HepG2 (cell line): Measurements from ENCODE around the gene R3HDM4. TPM values are rescaled to one million over a fixed set of nuclear protein-coding genes. Genes with fewer than 3 reads are reported as not detected.

Experiments used
- AGO1 ChIP-seq: fragments of 200-400 bp; formaldehyde crosslinking; IDR thresholded peaks from 2 replicates; pipeline ENCODE4 v1.6.1; 2017; ENCODE audit warnings: mild to moderate bottlenecking, low read depth, low read length, moderate library complexity; ENCODE audit not compliant: poor library complexity, severe bottlenecking
- BCL6 ChIP-seq: IDR thresholded peaks from 2 replicates; pipeline ENCODE4 v1.6.1; 2016; ENCODE audit warnings: missing genetic modification reagents, missing compliant biosample characterization
- FLYWCH1 ChIP-seq: sonication (generic); formaldehyde crosslinking; IDR thresholded peaks from 2 replicates; pipeline ENCODE4 v1.8.1; 2023; ENCODE audit warnings: mild to moderate bottlenecking, missing genetic modification reagents
- GABPB1 ChIP-seq: IDR thresholded peaks from 2 replicates; pipeline ENCODE4 v1.6.1; 2016; ENCODE audit warnings: mild to moderate bottlenecking, missing genetic modification reagents, moderate library complexity, missing compliant biosample characterization
- HOXA5 ChIP-seq: sonication (generic); formaldehyde crosslinking; IDR thresholded peaks from 2 replicates; pipeline ENCODE4 v1.4.0; 2020; ENCODE audit warnings: missing genetic modification reagents
- JUND ChIP-seq: sonication (generic); formaldehyde crosslinking; IDR thresholded peaks from 2 replicates; pipeline ENCODE4 v1.8.0; 2022; ENCODE audit warnings: mild to moderate bottlenecking, missing genetic modification reagents
- NFKB2 ChIP-seq: sonication (generic); formaldehyde crosslinking; IDR thresholded peaks from 2 replicates; pipeline ENCODE4 v1.4.0; 2020; ENCODE audit warnings: missing genetic modification reagents, borderline replicate concordance
- SP1 ChIP-seq, 2 experiments: fragments of 450-650 bp in 1 of 2; sonication (generic) in 1 of 2; formaldehyde crosslinking in 1 of 2; IDR thresholded peaks; 2 replicates each; pipeline versions ENCODE4 v1.4.0 to v1.6.1; 2016 to 2020; ENCODE audit warnings: missing genetic modification reagents in 1 of 2
- SP4 ChIP-seq: sonication (generic); formaldehyde crosslinking; IDR thresholded peaks from 2 replicates; pipeline ENCODE4 v1.8.1; 2023; ENCODE audit warnings: mild to moderate bottlenecking, missing genetic modification reagents
- ZBTB7B ChIP-seq: sonication (generic); formaldehyde crosslinking; IDR thresholded peaks from 2 replicates; pipeline ENCODE4 v1.4.0; 2020; ENCODE audit warnings: missing genetic modification reagents
- ZNF737 ChIP-seq: sonication (generic); formaldehyde crosslinking; IDR thresholded peaks from 2 replicates; pipeline ENCODE4 v1.5.0; 2020; ENCODE audit warnings: missing genetic modification reagents, mild to moderate bottlenecking, borderline replicate concordance
- polyA plus RNA-seq, 8 experiments: library from polyadenylated mRNA; depleted of rRNA in 3 of 8; stranded (reverse) in 7 of 8; unstranded in 1 of 8; fragments of >200 nt; fragmentation: Illumina TruSeq in 4 of 8; extraction: Trizol in 4 of 8; gene quantifications; 2 replicates each; pipeline versions ENCODE4 v1.2.1 to v1.2.3, GENCODE V29; 2011 to 2016; ENCODE audit warnings: low read depth in 4 of 8, missing spikeins in 1 of 8, mixed read lengths in 1 of 8; ENCODE audit not compliant: insufficient read depth in 1 of 8
- total RNA-seq, 5 experiments: library from RNA; depleted of rRNA; stranded (reverse); fragments of >200 nt; fragmentation: Illumina TruSeq; extraction: Trizol; gene quantifications; 2 replicates each; pipeline ENCODE4 v1.2.3, GENCODE V29; 2016; ENCODE audit warnings: low read depth in 1 of 5
- TF ChIP-seq, protein P1 (sequence below): sonication (generic); formaldehyde crosslinking; IDR thresholded peaks from 2 replicates; pipeline ENCODE4 v1.4.0; 2020; ENCODE audit warnings: missing genetic modification reagents, borderline replicate concordance
- TF ChIP-seq, protein P2 (sequence below): IDR thresholded peaks from 2 replicates; pipeline ENCODE4 v1.6.1; 2016
- TF ChIP-seq, protein P3 (sequence below): sonication (generic); formaldehyde crosslinking; conservative IDR thresholded peaks from 2 replicates; pipeline ENCODE4 v1.4.0; 2020; ENCODE audit warnings: missing genetic modification reagents
- TF ChIP-seq, protein P4 (sequence below): sonication (generic); formaldehyde crosslinking; IDR thresholded peaks from 2 replicates; pipeline ENCODE4 v1.5.1; 2020; ENCODE audit warnings: missing genetic modification reagents, mild to moderate bottlenecking, borderline replicate concordance
- TF ChIP-seq, protein P5 (sequence below): sonication (generic); formaldehyde crosslinking; IDR thresholded peaks from 2 replicates; pipeline ENCODE4 v1.4.0; 2020; ENCODE audit warnings: missing genetic modification reagents, mild to moderate bottlenecking, borderline replicate concordance
- TF ChIP-seq, protein P6 (sequence below): sonication (generic); formaldehyde crosslinking; IDR thresholded peaks from 2 replicates; pipeline ENCODE4 v1.8.0; 2022; ENCODE audit warnings: mild to moderate bottlenecking, missing genetic modification reagents, borderline replicate concordance

Gene R3HDM4
- total and polyA plus RNA-seq, 2 of the 13 experiments (the other 11 are each of a cell fraction or from before 2014, with no cell fraction given) = 26.2 to 26.9 TPM

DNA sequence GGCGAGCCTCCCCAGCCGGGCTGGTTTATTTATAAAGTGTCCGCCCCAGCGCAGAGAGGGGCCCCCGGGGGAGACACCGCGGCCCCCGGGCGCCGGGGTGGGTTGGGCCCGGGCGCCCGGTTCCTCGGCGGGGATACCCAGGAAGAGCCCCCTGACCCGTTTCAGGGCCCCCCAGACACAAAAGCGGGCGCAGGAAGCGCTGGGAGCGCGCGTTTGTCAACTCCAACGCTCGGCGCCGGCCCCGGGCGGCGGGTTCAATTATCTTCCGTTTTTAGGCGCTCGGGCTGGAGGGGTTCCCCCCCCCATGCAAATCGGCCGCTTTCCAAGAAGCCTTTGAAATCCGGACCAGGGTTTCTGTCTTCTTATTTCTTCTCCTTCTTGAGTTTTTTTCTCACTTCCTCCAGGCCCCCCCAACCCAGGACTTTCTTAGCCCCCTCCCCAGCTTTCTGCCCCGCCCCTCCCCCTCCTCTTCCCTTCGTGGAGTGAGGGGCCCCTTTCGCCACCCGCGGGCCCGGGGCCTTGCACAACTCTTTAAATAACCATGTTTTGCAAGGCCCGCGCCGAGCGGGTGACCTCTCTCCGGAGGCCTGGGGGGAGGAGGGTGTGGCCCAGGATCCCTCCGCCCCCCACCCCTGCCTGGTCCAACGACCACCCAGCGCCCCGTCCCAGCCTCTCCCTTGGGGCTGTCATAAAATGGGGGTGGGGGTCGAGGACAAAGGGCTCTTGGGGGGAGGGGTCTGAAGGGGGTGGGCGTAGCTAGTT, 13.8 kb upstream of the R3HDM4 start (continued):
- TF ChIP-seq ZNF737 = no peak
- TF ChIP-seq, protein P1, sequence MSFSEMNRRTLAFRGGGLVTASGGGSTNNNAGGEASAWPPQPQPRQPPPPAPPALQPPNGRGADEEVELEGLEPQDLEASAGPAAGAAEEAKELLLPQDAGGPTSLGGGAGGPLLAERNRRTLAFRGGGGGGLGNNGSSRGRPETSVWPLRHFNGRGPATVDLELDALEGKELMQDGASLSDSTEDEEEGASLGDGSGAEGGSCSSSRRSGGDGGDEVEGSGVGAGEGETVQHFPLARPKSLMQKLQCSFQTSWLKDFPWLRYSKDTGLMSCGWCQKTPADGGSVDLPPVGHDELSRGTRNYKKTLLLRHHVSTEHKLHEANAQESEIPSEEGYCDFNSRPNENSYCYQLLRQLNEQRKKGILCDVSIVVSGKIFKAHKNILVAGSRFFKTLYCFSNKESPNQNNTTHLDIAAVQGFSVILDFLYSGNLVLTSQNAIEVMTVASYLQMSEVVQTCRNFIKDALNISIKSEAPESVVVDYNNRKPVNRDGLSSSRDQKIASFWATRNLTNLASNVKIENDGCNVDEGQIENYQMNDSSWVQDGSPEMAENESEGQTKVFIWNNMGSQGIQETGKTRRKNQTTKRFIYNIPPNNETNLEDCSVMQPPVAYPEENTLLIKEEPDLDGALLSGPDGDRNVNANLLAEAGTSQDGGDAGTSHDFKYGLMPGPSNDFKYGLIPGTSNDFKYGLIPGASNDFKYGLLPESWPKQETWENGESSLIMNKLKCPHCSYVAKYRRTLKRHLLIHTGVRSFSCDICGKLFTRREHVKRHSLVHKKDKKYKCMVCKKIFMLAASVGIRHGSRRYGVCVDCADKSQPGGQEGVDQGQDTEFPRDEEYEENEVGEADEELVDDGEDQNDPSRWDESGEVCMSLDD (CRISPR knock-in tag) = peak; percentile 77; the same call in 1 of the 2 replicates
- TF ChIP-seq ZBTB7B (CRISPR knock-in tag) = peak; percentile 75; the same call in 1 of the 2 replicates
- TF ChIP-seq, protein P2, sequence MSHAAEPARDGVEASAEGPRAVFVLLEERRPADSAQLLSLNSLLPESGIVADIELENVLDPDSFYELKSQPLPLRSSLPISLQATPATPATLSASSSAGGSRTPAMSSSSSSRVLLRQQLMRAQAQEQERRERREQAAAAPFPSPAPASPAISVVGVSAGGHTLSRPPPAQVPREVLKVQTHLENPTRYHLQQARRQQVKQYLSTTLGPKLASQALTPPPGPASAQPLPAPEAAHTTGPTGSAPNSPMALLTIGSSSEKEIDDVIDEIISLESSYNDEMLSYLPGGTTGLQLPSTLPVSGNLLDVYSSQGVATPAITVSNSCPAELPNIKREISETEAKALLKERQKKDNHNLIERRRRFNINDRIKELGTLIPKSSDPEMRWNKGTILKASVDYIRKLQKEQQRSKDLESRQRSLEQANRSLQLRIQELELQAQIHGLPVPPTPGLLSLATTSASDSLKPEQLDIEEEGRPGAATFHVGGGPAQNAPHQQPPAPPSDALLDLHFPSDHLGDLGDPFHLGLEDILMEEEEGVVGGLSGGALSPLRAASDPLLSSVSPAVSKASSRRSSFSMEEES (CRISPR knock-in tag) = peak; percentile 51; the same call in 1 of the 2 replicates
- TF ChIP-seq JUND (CRISPR knock-in tag) = no peak
- TF ChIP-seq NFKB2 = no peak
- TF ChIP-seq SP4 (CRISPR knock-in tag) = 0 out of 2 replicates have a peak, but pooled peaks have one; percentile 49
- TF ChIP-seq, protein P3, sequence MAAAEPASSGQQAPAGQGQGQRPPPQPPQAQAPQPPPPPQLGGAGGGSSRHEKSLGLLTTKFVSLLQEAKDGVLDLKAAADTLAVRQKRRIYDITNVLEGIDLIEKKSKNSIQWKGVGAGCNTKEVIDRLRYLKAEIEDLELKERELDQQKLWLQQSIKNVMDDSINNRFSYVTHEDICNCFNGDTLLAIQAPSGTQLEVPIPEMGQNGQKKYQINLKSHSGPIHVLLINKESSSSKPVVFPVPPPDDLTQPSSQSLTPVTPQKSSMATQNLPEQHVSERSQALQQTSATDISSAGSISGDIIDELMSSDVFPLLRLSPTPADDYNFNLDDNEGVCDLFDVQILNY (CRISPR knock-in tag) = 0 out of 2 replicates have a peak, but pooled peaks have one; percentile 38
- no peak for TF ChIP-seq AGO1
- TF ChIP-seq, protein P4, sequence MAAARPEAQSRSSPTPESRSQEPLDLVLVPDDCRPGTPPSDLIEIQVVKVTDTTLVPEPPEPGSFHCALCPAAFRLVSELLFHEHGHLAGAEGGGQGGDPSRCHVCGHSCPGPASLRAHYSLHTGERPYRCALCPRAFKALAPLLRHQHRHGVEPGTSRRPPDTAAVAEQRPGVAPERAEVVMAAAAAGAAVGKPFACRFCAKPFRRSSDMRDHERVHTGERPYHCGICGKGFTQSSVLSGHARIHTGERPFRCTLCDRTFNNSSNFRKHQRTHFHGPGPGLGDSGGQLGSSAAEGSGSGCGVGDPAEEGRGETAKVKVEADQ (CRISPR knock-in tag) = no peak
- TF ChIP-seq GABPB1 (CRISPR knock-in tag) = peak; percentile 44; the same call in 1 of the 2 replicates
- TF ChIP-seq, protein P5, sequence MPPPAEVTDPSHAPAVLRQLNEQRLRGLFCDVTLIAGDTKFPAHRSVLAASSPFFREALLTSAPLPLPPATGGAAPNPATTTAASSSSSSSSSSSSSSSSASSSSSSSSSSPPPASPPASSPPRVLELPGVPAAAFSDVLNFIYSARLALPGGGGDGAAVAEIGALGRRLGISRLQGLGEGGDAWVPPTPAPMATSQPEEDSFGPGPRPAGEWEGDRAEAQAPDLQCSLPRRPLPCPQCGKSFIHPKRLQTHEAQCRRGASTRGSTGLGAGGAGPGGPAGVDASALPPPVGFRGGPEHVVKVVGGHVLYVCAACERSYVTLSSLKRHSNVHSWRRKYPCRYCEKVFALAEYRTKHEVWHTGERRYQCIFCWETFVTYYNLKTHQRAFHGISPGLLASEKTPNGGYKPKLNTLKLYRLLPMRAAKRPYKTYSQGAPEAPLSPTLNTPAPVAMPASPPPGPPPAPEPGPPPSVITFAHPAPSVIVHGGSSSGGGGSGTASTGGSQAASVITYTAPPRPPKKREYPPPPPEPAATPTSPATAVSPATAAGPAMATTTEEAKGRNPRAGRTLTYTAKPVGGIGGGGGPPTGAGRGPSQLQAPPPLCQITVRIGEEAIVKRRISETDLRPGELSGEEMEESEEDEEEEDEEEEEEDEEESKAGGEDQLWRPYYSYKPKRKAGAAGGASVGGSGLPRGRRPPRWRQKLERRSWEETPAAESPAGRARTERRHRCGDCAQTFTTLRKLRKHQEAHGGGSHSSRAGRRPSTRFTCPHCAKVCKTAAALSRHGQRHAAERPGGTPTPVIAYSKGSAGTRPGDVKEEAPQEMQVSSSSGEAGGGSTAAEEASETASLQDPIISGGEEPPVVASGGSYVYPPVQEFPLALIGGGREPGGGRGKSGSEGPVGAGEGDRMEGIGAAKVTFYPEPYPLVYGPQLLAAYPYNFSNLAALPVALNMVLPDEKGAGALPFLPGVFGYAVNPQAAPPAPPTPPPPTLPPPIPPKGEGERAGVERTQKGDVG (CRISPR knock-in tag) = no peak
- TF ChIP-seq FLYWCH1 (CRISPR knock-in tag) = no peak
- TF ChIP-seq SP1 (IDR thresholded peaks at IDR 0.05) = no peak
- peak; percentile 46; the same call in 1 of the 2 replicates for TF ChIP-seq SP1 (CRISPR knock-in tag; IDR thresholded peaks at IDR 0.05)
- TF ChIP-seq, protein P6, sequence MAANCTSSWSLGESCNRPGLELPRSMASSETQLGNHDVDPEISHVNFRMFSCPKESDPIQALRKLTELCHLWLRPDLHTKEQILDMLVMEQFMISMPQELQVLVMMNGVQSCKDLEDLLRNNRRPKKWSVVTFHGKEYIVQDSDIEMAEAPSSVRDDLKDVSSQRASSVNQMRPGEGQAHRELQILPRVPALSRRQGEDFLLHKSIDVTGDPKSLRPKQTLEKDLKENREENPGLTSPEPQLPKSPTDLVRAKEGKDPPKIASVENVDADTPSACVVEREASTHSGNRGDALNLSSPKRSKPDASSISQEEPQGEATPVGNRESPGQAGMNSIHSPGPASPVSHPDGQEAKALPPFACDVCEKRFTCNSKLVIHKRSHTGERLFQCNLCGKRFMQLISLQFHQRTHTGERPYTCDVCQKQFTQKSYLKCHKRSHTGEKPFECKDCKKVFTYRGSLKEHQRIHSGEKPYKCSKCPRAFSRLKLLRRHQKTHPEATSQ = no peak
- no peak for TF ChIP-seq HOXA5 (CRISPR knock-in tag)
- TF ChIP-seq BCL6 = peak; percentile 25; the same call in 1 of the 2 replicates
